ENCODE results near the gene PDCD1.

PDCD1 gene

DNA sequence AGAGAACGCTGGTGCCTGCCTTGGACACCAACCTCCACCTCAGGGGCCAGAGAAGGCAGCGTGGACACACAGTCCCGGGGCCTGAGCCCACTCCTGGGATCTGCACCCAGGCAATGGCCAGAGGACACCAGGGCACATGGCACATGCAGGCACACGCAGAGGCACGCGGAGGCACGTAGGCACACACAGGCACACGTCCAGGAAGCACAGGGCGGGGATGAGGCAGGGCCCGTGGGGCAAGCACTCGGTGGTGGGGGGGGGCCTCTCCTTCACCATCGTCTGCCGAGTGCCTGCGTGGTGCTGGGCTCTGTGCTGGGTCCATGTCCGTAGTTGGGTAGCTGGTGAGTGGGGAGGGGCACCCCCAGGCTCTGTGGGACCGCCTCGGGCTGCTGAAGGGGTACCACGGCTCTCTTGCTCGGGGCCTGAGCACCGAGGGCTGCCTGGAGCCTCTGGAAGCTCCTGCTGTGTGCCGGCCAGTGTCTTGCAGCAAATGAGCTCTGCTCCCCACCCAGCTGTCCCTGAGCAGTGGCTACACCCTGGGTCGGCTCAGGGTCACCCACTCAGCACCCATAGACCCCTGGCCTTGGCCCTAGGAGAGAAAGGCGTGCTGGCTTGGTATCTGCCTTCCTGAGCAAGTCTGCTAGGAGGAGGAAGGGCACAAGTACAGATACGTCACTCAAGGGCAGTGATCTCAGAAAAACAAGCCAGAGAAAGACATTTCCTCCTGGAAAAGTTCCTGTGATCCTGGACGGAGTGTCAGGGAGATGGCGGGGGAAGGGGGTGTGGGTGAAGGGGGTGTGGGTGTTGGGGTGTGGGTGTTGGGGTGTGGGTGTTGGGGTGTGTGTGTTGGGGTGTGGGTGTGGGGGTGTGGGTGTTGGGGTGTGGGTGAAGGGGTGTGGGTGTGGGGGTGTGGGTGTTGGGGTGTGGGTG lies 37.3 kb upstream of the PDCD1 start:
- TF ChIP-seq Cebpa-rat (IDR thresholded peaks at IDR 0.05): no peak
- peaks cover 77% of the 10 kb centered on the region for H3K4me1 ChIP-seq

DNA sequence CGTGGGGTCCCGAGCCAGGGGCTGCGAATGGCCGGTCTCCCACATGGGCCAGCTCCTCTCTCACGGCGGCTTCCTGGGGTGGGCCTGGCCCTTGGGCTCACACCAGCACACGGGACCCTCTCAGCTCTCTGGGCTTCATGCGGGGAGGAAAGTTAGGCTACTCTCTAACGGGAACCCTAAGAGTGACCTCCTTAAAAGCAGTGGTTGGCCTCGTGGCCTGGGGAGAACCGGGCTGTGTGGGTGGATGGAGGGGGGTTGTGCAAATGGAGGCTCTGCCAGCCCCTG lies 36.7 kb upstream of the PDCD1 start:
- peaks cover 74% of the 10 kb centered on the region for H3K36me3 ChIP-seq
- no peaks in the 10 kb centered on the region for H3K9me3 ChIP-seq
- H3K4me1 ChIP-seq: peaks cover 77% of the 10 kb centered on the region
- TF ChIP-seq Cebpa-rat (IDR thresholded peaks at IDR 0.05): no peak
- H3K9ac ChIP-seq: no peak overlapping the region
- no peaks in the 10 kb centered on the region for H3K27me3 ChIP-seq
- H3K4me2 ChIP-seq: peak overlapping the region; percentile 16; the same call in 1 of the 2 replicates
- peaks cover 95% of the 10 kb centered on the region for H4K20me1 ChIP-seq
- H3K4me3 ChIP-seq: no peak overlapping the region
- peak overlapping the region; percentile 62 for H3K27ac ChIP-seq

More for the DNA sequence above, 37.3 kb upstream of the PDCD1 start:
- H3K36me3 ChIP-seq: peaks cover 74% of the 10 kb centered on the region
- no peaks in the 10 kb centered on the region for H3K27me3 ChIP-seq
- H3K27ac ChIP-seq: peak overlapping the region; percentile 62
- peaks cover 95% of the 10 kb centered on the region for H4K20me1 ChIP-seq
- H3K9ac ChIP-seq: no peak overlapping the region
- no peaks in the 10 kb centered on the region for H3K9me3 ChIP-seq
- H3K4me3 ChIP-seq: no peak overlapping the region
- H3K4me2 ChIP-seq: peak overlapping the region; percentile 16

GRCh38 chr2:241894681-241895426 lies 36.2 kb upstream of the PDCD1 start:
- H3K27ac ChIP-seq: peak overlapping the region; percentile 62
- H4K20me1 ChIP-seq: peaks cover 95% of the 10 kb centered on the region
- no peak overlapping the region for H3K9ac ChIP-seq
- no peaks in the 10 kb centered on the region for H3K27me3 ChIP-seq
- peaks cover 77% of the 10 kb centered on the region for H3K4me1 ChIP-seq
- peaks cover 74% of the 10 kb centered on the region for H3K36me3 ChIP-seq
- H3K9me3 ChIP-seq: no peaks in the 10 kb centered on the region
- no peak for TF ChIP-seq Cebpa-rat (IDR thresholded peaks at IDR 0.05)
- no peak overlapping the region; the same call in 1 of the 2 replicates for H3K4me2 ChIP-seq
- no peak overlapping the region for H3K4me3 ChIP-seq

DNA sequence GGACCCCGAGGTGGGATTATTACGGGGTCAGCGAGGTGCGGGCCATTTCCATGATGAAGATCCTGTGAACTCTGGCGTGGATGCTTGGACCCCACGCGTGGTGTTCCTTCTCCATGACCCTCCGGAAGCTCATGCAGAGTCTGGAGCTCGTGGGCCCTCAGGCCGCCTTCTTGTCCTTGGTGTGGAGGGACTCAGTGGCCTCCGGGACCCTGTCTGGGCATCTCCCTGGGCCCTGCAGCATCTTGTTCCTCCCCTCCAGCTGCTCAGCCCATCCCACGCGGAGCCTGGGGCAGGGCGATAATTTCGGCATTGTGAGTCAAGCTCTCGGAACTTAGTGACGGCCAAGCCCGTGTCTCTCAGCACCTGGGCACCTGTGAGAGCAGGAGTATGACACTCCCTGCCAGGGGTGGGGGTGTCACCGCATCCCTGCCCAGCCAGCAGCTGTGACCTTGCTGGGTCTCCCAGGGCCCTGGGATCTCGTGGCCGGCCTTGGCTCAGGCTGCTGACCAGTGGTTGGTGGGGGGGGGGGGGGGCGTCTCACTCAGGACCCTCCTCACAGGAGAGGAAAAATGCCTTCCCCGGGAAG lies 35.5 kb upstream of the PDCD1 start:
- Histone ChIP-seq H4K20me1 (peaks cover 95% of the 10 kb centered on the region), H3K4me1 (peaks cover 77% of the 10 kb centered on the region), H3K27ac (0 out of 2 replicates have a peak overlapping the region, but pooled peaks have one; percentile 62), H3K4me2 (no peak overlapping the region), H3K4me3 (no peak overlapping the region), H3K9me3 (peaks cover 2% of the 10 kb centered on the region; the same call in 1 of the 2 replicates), H3K27me3 (no peaks in the 10 kb centered on the region), H3K36me3 (peaks cover 75% of the 10 kb centered on the region), H3K9ac (no peak overlapping the region)
- no peak for TF ChIP-seq Cebpa-rat (IDR thresholded peaks at IDR 0.05)

DNA sequence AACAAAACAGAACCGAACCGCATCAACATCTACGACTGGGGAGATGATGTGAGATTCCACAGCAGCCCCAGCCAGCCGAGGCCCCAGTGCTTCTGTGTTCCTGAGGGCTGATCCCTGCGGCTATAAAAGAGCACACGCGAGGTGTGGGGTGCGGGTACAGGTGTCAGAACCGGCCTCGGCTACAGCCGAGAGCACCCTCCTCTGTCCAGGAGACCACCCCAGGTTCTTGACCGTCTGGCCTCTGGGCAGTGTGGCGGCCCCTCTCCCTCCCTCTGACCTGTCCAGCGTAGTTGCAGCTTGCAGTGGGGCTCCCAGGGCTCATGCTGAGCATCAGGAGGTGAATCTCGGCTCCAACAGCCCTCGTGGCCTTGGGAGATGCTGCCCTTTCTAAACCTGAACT lies 34.6 kb upstream of the PDCD1 start:
- no peak overlapping the region for H3K9ac ChIP-seq
- H3K36me3 ChIP-seq: peaks cover 77% of the 10 kb centered on the region
- no peak for TF ChIP-seq Cebpa-rat (IDR thresholded peaks at IDR 0.05)
- H3K27ac ChIP-seq: peak overlapping the region; percentile 35
- peaks cover 8% of the 10 kb centered on the region; the same call in 1 of the 2 replicates for H3K9me3 ChIP-seq
- no peak overlapping the region for H3K4me2 ChIP-seq
- peaks cover 92% of the 10 kb centered on the region for H4K20me1 ChIP-seq
- no peak overlapping the region for H3K4me3 ChIP-seq
- no peaks in the 10 kb centered on the region for H3K27me3 ChIP-seq
- H3K4me1 ChIP-seq: peaks cover 74% of the 10 kb centered on the region

GRCh38 chr2:241892299-241893137 lies 33.8 kb upstream of the PDCD1 start:
- no peak for TF ChIP-seq Cebpa-rat (IDR thresholded peaks at IDR 0.05)
- H3K4me2 ChIP-seq: no peak overlapping the region

GRCh38 chr2:241891988-241892298 lies 33.2 kb upstream of the PDCD1 start:
- H3K4me3 ChIP-seq: no peak overlapping the region
- H3K4me1 ChIP-seq: peaks cover 73% of the 10 kb centered on the region
- TF ChIP-seq Cebpa-rat (IDR thresholded peaks at IDR 0.05): no peak
- peak overlapping the region; percentile 20; the same call in 1 of the 2 replicates for H3K27ac ChIP-seq
- peaks cover 83% of the 10 kb centered on the region for H4K20me1 ChIP-seq
- peak overlapping the region; percentile 24; the same call in 1 of the 2 replicates for H3K9ac ChIP-seq
- peaks cover 68% of the 10 kb centered on the region for H3K36me3 ChIP-seq
- H3K27me3 ChIP-seq: no peaks in the 10 kb centered on the region
- peaks cover 11% of the 10 kb centered on the region for H3K9me3 ChIP-seq
- peak overlapping the region; percentile 40; the same call in 1 of the 2 replicates for H3K4me2 ChIP-seq

More at GRCh38 chr2:241892299-241893137, 33.8 kb upstream of the PDCD1 start:
- Histone ChIP-seq H3K27ac (peak overlapping the region; percentile 35; the same call in 1 of the 2 replicates), H3K27me3 (no peaks in the 10 kb centered on the region), H3K4me3 (no peak overlapping the region), H3K4me1 (peaks cover 73% of the 10 kb centered on the region), H3K9me3 (peaks cover 8% of the 10 kb centered on the region; the same call in 1 of the 2 replicates), H3K36me3 (peaks cover 70% of the 10 kb centered on the region), H4K20me1 (peaks cover 84% of the 10 kb centered on the region), H3K9ac (peak overlapping the region; percentile 24; the same call in 1 of the 2 replicates)

DNA sequence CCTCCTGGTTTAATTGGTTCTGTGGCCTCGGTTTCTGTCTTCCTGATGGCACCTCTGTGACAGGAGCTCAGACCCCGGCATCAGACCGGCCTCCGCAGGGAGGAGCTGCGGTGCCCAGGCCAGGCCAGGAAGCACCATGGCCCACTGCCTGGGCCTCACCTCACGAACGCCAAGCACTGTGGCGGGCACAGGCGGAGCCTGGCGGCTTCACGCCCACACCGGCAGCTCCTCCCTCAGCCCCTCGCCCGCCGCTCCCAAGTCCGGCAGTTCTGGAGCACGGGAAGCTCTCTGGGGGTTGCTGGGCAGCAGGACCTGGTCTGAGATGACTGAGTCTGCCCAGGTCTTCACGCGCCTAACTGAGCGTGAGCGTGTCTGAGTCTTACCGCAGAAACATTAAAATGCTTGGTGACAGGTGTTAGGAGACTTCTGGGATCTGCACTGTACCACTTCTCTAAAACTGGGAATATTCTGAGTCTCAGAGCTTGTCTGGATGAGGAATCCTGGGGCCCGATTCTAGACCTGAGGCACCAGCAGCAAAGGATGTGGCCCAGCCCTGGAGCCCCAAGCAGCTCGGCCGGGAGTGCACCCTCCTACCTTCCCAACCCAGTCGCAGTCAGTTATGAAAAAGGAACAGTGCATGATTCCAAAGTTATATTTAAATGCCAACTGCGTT lies 32.8 kb upstream of the PDCD1 start:
- Histone ChIP-seq H3K27me3 (no peaks in the 10 kb centered on the region), H3K27ac (peak overlapping the region; percentile 31; the same call in 1 of the 2 replicates), H3K9ac (no peak overlapping the region), H3K4me3 (no peak overlapping the region), H3K4me2 (peak overlapping the region; percentile 40), H4K20me1 (peaks cover 85% of the 10 kb centered on the region), H3K9me3 (peaks cover 11% of the 10 kb centered on the region), H3K4me1 (peaks cover 76% of the 10 kb centered on the region), H3K36me3 (peaks cover 70% of the 10 kb centered on the region)
- no peak for TF ChIP-seq Cebpa-rat (IDR thresholded peaks at IDR 0.05)
